ENCODE measurements around the gene EXT2.

EXT2 gene

DNA sequence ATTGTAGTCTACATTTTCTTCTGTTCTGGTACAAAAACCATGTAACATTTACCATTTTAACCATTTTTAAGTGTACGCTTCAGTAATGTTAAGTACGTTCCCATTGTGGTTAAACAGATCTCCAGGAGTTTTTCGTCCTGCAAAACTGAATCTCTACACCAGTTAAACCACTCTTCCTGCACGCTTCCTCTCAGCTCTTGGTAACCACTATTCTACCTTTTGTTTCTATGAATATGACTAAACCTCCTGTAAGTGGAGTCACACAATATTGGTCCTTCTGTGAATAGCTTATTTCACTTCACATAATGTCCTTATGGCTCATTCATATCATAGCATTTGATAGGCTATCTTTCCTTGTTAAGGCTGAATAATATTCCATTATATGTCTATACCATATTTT lies 7.1 kb upstream of the EXT2 start:
- DNase-seq = no peak

DNA sequence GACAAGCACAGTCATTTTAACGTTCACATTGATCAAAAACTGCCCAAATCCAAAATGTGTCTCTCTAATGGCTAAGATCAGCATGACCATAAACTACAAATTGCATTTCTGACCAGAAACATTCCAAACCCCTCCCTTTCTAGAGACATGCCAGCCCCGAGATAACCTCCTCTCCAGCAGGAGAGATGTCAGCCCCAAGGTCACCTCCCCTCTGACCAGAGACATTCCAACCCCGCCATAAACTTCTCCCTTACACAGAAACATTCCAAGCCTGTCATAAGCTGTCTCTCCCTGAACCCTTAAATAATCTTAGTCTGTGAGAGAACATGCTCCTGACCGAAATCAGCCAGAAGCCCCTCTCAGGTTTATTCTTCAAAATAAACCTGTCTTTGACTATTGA lies 6.6 kb upstream of the EXT2 start:
- no peak for DNase-seq

DNA sequence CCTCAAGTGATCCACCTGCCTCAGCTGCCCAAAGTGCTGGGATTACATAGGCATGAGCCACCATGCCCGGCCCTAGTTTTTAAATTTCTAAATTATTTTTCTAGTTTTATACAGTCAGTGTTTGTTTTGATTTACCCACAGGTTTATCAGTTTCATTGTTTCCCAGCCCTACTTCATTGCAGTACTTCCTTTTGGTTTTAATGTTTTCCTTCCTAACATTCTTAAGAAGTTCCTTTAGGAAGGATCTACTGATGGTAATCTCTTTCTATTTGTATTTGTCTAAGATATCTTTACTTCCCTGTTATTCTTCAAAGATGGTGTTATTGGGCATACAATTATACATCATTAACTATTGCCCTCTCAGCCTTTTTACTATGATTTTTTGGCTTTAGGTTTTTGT lies 4.9 kb upstream of the EXT2 start:
- no peak for DNase-seq

DNA sequence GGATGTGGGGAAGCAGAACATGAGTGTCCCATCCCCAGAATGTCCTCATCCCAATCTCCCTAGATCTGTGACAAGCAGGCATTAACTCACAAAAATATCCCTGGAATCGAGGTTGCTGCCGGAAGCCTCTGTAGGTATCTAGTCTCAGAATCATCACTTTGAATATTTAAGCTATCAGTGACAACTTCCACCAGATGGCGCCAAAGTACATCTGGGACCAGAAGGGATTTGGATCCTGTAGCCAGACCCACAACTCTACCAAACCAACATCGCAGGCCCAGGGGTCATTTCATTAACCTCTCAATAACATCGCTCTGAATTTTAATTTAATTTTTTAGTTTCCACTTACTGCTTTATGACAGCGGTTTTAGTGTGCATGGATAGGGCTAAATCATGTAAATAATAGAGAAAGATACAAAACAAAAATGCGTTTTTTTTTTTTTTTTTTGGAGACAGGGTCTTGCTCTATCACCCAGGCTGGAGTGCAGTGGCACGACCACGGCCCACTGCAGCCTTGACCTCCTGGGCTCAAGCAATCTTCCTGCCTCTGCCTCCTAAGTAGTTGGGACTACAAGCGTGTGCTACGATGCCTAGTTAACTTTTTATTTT lies 1.1 kb upstream of the EXT2 start:
- peak; percentile 81 for DNase-seq

DNA sequence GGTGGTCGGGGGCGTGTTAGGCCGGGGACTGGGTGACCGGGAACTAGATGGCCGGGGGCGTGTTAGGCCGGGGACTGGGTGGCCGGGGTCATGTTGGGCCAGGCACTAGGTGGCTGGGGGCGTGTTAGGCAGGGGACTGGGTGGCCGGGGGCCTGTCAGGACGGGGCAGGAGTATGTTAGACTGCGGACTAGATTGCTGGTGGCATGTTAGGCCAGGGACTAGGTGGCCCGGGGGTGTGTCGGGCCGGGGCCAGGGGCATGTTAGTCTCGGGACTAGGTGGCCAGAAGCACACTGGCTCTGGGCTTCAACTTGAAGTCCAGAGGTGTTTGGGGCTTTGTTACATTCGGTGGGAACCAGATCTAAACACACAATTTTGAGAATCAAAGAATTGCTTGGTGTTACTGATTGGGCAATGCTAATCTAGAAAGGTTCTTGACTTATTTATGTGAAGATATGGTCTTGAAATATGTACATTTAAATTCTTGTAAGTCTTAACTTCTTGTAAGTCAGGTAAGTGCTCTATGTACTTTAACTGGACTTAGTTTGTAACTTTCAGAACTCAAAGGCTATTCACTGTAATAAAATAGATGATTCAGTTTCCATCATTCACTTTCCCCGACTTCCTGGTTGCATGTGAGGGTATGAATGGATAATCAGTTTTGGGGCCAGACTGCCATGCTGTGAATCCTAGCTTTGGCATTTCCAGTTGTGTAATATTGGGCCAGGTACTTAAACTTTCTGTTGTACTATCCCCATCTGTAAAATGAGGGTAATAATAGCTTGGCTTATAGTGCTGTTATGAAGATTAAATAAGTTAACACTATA lies 1.1 kb downstream of the EXT2 start:
- DNase-seq = no peak

DNA sequence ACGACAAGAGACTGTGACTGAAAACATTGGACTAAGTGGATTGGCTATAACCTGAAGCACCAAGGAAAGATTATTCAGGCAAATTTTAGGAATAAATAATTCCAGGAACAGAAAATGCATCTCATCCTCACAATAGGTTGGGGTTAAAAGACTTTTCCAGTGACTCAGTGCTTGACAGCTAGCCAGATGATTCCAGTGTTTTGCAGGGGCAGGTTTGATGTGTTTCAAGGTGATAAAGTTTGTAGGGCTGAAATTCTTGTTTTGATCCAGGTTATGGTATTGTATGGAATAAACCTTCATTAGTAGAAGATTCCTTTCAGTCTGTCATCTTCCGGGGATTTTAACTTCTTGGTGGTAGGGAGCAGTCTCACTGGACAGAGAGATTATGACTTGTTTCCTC lies 2.3 kb downstream of the EXT2 start:
- no peak for DNase-seq

DNA sequence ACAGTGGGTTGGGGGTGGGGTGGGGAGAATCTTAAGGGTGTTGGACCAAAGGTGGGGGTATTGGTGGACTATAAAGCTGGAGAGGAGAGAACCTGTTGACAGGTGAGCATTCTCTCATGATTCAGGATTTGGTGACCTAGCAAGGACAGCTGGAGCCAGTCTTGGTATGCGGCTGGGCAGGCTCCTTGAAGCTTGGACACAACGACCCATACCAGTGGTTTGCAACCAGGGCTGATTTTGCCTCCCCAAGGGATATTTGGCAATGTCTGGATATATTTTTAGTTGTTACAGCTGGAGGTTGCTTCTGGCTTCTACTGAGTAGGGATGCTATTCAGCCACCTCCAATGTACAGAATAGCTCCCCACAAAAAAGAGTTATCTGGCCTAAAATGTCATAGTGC lies 5.6 kb downstream of the EXT2 start:
- DNase-seq = no peak

DNA sequence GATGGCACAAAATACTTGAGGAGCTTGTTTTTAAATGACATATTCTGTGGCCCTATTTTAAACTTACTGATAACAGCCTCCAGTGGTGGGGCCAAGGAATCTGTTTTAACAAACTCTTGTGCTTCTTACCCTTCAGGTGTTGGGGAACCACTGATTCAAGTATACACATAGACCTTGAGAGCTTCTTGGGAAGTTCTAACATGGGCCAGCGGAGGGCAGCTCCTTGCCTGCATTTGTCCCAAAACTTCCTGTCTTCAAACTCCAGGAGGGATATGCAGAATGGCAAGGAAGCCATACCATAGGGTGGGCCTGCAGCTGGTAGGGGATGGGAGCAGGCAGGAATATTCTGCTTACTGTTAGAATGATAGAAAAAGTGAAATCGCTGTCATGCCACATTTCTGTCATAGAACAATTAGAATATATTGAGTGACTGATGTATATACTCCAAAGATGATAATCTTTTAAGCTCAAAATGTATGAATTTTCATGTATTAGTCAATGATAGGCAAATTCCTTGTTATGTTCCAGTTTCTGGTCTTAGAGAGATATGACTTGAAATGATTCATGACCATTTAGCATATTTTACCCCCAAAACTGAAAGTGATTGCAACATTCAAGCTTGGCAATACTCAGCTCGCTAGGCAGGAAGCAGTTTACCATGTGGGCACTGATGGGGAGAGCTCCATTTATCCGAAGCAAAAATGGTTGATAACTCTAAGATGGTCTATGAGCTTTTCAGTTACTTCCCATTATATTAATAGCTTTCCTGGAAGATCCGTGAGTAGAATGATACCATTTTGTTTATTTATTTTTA lies 9.2 kb downstream of the EXT2 start:
- DNase-seq = no peak

DNA sequence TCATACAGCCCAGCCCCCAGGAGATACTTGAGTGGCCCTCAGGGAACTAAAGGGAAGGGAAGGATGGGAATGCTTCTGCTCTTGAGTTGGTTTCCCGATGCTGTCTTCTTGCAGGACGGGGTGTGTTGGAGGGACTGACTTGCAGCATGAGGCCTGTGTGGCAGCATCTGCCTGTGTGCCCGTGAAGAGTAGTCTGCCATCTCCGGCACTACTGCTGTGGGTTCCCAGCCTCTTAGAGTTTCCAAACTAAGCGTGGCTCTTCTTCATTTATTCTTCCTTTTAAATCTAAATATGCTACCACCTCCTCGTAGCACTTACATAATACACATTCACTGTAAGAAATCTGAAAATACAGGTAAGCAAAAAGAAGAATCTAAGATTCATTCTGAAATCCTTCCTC lies 12.8 kb downstream of the EXT2 start:
- DNase-seq = no peak

DNA sequence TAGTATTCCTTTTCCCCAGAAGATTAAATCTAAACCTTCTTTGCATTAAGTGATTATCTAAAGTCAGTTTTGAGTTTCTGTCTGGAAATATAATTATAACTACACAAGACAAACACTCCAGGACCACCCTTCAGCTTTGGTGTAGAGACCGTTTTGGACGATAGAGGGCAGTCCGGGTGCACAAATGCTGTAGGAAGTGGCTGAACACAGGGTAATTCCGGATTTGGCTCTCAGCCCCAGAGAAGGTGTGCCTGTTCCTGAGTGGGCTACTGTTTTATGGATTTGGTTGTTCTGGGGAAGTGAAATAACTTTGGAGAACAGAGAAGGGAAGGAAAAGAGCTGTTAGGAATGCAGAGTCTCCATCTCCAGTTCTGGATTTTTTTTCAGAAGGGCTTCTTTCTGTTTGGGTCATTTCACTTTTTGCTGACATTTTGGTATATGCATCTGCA lies 14.8 kb downstream of the EXT2 start:
- DNase-seq = peak; percentile 52

DNA sequence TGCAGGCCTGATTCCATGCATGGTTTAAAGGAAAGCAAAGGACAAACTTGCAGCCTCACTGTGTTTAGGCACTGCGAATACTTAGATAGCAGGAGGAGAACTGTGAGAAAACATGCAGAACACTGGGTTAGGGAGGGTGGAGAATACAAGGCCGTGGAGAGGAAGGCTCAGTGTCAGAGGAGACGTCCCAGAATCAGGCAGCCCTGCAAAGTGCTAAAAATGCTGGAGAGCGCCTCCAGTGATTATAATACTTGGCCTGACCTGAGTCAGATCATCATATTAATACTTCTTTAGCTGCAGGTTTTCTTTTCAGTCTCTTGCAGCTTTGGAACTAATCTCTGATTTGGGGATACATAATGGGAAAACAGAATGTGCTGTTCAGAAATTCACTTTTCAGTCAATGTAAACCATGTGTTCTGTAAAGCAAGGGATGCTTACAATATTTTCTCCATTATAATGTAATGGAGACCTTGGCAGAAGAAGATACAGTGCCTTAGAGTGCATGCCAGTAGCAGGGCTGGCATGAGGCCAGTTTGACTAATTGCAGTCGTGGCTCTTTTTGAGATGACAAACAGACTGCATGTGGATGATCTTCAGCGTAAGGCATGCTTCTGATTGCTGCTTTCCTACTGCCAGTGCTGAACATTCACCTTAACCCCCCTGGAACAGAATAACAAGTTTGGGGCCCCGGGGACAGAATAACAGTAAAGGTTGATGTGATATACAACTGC lies 16.8 kb downstream of the EXT2 start:
- peak; percentile 78 for DNase-seq

DNA sequence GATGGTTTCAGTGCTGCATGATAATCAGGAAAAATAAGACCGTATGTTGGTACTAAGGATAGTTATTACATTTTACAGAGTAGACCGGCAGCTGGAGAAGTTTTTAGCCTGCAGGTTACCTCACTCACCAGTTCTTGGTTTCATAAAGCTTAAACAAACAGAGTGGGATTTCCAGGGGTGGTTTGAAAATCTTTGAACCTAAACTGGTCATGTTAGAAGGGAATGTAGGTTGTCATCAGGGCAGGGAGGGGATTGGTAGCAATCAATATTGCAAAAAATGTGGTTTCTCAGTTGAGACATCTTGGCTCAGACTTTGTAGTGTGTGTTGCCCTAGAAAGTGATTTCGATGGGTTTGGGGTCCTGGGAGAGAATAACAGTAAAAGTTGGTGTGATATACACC lies 17.5 kb downstream of the EXT2 start:
- no peak for DNase-seq

DNA sequence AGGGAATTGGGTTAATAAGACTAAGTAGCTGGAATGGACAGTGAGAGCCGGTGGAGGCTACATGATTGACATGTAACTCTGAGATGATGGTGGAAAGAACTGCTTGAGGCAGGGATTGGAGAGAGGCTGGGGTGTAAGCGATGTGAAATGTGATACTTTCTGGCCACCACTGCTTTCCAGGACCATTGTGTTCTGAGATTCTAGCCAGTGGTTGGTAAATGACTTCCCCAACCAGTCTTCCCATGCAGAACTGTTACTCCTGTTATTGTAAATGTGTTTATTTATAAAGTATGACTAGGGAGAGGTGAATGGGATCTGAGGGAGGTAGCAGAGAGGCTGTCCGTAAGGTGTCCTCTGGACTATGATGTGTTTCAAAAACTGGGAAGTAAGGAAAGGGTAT lies 18.1 kb downstream of the EXT2 start:
- DNase-seq = no peak

DNA sequence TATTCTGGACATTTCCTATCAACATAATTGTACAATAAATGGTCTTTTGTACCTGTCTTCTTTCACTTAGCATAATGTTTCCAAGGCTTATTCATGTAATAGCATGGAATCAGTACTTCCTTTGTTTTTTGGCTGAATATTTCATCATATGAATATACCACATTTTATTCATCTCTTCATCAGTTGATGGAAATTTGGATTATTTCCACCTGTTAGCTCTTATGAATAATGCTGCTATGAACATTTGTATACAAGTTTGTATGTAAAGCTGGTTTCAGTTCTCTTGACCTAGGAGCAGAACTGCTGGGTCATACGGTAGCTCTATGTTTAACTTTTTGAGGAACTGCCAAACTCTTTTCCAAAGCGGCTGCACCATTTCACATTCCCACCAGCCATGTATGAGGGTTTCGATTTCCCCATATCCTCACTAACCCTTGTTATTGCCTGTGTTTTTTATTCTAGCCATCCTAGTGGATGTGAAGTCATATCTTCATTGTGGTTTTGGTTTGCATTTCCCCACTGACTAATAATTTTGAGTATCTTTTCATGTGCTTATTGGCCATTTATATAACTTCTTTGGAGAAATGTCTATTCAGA lies 20.9 kb downstream of the EXT2 start:
- no peak for DNase-seq

DNA sequence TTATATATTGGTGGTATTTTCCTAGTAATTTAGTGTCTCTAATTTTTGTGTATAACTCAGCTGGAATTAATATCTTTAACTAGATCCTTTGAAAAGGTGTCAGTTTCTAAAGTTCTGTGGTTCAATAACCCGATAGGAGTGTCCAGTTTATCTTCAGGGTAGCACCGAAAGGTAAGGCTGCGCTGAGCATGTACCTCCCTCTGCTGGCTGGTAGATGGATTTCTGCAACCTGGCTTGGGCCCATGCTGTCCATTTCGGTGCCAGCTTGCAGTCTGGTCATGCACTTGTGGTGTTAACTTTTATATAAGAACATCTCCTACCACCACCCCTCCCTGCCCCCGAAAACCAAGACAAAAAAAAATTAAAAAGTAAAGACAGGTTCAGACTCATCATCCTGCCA lies 24.7 kb downstream of the EXT2 start:
- DNase-seq = no peak

DNA sequence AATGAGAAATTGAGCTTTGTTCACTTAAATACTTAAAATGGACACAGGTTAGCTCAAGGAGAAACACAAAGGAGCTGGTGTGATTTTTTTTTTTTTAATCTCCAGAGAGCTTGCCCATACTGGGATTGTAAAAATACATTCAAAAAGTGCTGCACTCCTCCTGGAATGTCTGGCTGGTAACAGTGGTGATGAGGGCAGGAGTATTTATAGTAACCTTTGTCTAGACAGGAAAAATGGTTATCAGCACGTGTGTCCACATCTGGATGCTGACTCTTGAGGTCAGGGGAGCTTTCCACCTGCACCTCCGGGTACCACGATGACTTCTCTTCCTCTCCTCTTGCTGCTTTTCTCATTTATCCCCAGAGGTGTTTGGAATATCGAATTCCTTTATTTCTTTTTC lies 30.1 kb downstream of the EXT2 start:
- DNase-seq = no peak

DNA sequence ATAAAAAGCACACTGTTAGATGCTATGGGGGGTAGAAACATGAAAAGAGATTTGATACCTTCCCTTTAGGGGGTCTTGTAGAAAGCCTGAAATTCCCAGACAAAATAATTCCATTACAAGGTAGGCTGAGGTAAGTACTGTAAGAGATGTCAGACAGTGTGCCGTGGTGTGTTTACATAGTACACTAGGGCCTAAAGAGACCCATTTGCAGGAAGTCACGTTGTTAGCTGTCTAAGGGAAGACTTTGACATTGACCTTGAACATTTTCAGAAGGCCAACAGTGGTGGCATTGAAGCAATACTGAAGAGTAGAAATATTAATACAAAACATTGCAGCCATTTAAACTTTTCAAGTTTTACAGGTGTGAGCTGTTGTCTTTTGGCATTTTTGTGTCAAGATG lies 30.8 kb downstream of the EXT2 start:
- DNase-seq = no peak

DNA sequence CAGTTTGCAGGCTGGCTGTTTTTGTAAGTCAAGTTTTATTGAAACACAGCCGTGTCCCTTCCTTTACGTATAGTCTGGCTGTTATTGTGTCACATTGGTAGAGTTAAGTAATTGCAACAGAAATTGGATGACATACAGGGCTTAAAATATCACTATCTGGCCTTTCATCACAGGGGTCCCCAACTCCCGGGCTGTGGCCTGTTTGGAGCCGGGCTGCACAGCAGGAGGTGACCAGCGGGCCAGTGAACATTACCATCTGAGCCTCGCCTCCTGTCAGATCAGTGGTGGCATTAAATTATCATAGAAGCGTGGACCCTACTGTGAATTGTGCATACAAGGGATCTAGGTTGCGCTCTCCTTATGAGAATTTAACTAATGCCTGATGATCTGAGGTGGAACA lies 31.7 kb downstream of the EXT2 start:
- DNase-seq = no peak

DNA sequence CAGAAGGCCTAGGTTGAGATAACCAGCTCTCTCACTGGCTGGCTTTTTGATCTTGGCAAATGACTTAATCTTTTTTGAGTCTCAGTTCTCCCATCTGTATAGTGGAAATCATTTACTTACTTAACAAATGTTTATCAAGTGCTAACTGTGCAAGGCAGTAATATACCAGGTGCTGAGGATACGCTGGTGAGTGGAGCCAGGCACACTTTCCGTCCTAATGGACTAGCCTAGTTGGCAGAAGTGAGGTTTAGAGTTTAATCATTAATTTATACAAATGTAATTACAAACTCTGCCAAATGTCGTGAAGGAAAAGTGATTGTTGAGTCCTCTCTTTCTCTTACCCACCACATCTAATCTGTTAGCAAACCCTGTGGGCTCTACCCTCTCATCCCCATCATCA lies 33.3 kb downstream of the EXT2 start:
- no peak for DNase-seq

DNA sequence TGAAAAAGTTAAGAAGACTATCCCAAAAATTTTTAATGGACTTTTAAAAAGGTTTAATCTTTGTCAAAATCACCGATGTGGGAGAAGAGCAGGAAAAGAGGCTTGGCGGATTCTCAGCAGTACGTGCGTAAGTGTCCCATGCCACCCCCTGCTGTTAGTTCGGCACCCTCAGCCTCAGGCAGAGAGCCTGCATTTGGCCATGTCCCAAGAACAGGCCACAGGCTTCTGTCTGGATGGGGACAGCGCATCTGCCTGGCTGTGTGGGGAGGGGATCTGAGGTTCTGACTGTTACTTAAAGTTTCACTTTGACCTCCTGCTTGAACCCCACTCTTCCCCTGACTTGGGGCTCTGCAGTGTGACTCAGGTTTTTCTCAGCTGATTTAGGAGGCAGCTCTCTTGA lies 35.3 kb downstream of the EXT2 start:
- no peak for DNase-seq

DNA sequence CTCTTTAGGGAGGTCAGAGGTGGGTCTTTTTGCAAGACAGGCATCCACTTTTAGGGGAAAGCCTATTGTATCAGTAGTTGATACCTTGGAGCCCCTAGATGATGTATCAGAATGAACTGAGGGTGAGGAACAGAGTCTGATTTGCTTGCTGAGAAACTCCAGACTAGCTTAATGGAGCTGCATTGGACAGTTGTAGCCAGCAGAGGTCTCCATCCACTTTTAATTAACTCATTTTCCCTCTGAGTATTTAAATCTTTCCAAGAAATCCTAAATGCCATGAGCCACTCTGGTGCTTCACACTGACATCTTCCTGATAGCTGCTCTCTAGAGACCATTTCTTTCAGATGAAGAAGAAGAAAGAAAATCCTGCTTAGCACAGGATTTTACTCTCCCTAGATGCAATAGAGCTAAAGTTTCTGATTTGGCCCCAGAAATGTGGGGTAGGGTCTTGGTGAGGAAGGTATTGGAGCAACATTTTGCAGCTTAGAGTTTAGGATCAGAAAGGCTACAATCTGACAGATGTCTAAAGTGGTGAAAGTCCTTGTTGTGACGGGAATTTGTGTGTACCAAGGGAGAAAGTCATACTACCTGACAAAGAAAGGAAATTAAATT lies 38.0 kb downstream of the EXT2 start:
- peak; percentile 65 for DNase-seq

DNA sequence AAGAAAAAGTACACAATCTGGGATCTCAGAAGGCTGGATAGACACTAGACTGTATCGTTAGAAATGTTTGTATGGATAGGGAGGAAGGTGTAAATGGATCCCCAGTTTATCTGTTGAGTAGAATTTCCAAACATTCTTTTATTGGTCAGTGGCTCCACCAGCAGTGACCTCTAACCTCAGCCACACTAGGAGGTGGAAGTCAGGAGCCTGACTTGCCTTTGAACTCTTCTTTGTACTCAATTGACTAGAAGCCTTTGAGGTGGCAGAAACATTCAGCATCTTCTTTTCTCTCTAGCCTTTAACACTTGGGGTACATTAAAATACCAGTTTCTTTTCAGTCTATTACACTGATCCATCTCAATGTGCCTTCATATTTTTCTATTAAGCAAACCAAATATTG lies 39.1 kb downstream of the EXT2 start:
- DNase-seq = no peak

Data from fibroblast of skin of scalp (primary cell).